ENCODE measurements around the gene CLCN7. TPM values are rescaled to one million over a fixed set of nuclear protein-coding genes. Genes with fewer than 3 reads are reported as not detected.

CLCN7 gene
- total and polyA plus RNA-seq, 8 donors, result 8.7 to 489 (median 55.1) TPM

GRCh38 chr16:1503110-1503955 is 28.5 kb upstream of the CLCN7 start:
- H3K27me3 ChIP-seq, result no peaks in the 10 kb centered on the region
- no peaks in the 10 kb centered on the region for H3K4me1 ChIP-seq
- H3K4me3 ChIP-seq, result no peak overlapping the region
- no peak overlapping the region for H3K27ac ChIP-seq
- H3K9me3 ChIP-seq, result no peaks in the 10 kb centered on the region
- WGBS, 5 donors, result 94 to 98% (median 96%) methylated on average over 35 to 37 of the region's 37 CpGs
- DNase-seq, result no peak
- TF ChIP-seq, protein P1, sequence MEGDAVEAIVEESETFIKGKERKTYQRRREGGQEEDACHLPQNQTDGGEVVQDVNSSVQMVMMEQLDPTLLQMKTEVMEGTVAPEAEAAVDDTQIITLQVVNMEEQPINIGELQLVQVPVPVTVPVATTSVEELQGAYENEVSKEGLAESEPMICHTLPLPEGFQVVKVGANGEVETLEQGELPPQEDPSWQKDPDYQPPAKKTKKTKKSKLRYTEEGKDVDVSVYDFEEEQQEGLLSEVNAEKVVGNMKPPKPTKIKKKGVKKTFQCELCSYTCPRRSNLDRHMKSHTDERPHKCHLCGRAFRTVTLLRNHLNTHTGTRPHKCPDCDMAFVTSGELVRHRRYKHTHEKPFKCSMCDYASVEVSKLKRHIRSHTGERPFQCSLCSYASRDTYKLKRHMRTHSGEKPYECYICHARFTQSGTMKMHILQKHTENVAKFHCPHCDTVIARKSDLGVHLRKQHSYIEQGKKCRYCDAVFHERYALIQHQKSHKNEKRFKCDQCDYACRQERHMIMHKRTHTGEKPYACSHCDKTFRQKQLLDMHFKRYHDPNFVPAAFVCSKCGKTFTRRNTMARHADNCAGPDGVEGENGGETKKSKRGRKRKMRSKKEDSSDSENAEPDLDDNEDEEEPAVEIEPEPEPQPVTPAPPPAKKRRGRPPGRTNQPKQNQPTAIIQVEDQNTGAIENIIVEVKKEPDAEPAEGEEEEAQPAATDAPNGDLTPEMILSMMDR (IDR thresholded peaks at IDR 0.05), result no peak
- TF ChIP-seq POLR2A (IDR thresholded peaks at IDR 0.05), result no peak
- no peak for TF ChIP-seq EP300 (IDR thresholded peaks at IDR 0.05)
- TF ChIP-seq POLR2AphosphoS5 (IDR thresholded peaks at IDR 0.05), result no peak
- peaks cover 47 to 91% (median 87%) of the 10 kb centered on the region in 4 donors for H3K36me3 ChIP-seq
- intact Hi-C loops (cut with DNase I; ENCODE audit: low total_unique reads), result no loop called here

DNA sequence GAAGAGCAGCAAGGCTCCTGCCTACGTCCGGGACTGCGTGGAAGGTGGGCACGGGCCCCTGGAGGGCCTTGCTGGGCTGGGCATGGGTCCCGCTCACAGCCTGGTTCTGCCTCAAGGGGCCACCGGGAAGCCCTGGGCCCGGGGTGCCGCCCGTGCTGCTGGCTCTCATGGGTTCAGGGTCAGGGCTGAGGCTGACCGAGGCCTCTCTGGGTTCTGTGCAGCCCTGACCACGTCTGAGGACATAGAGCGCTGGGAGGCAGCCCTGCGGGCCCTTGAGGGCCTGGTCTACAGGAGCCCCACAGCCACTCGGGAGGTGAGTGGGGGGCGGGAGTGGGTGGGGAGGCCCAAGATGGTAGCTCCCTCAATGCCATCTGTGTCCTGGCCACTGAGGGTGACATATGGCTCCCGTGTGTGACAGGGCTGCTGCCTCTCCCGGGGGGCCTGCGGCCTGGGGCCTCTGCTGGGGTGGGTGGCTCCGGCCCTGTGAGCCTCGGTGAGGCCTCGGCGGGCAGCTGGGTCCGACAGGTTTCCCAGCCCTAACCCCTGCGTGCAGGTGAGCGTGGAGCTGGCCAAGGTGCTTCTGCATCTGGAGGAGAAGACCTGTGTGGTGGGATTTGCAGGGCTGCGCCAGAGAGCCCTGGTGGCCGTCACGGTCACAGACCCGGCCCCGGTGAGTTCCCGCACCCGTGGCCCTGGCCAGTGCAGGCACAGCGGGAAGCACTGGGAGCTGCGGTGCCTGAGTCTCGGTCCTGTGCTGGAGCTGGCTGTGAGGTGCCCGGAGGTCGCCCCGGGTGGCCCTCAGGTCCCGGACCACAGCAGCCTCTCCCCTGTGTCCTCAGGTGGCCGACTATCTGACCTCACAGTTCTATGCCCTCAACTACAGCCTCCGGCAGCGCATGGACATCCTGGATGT is 27.5 kb upstream of the CLCN7 start:
- Histone ChIP-seq H3K36me3 (peaks cover 52 to 93% (median 92%) of the 10 kb centered on the region in 4 donors), H3K9me3 (no peaks in the 10 kb centered on the region), H3K27ac (no peak overlapping the region), H3K27me3 (no peaks in the 10 kb centered on the region), H3K4me1 (no peaks in the 10 kb centered on the region), H3K4me3 (no peak overlapping the region)
- DNase-seq, result no peak
- WGBS, 5 donors, result 97 to 98% (median 98%) methylated on average over 7 to 42 of the region's 42 CpGs
- intact Hi-C loops (cut with DNase I; ENCODE audit: low total_unique reads), result no loop called here
- no peak for TF ChIP-seq EP300 (IDR thresholded peaks at IDR 0.05)
- TF ChIP-seq POLR2AphosphoS5 (IDR thresholded peaks at IDR 0.05), result no peak
- TF ChIP-seq, protein P1 (IDR thresholded peaks at IDR 0.05), result no peak
- no peak for TF ChIP-seq POLR2A (IDR thresholded peaks at IDR 0.05)

- no peak for DNase-seq
- no peaks in the 10 kb centered on the region for H3K4me1 ChIP-seq
- H3K27me3 ChIP-seq, result no peaks in the 10 kb centered on the region
- intact Hi-C loops (cut with DNase I; ENCODE audit: low total_unique reads), result no loop called here
- 95 to 98% (median 98%) methylated on average over 10 to 23 of the region's 23 CpGs for WGBS, 5 donors
- no peak overlapping the region for H3K27ac ChIP-seq
- peaks cover 59 to 93% (median 92%) of the 10 kb centered on the region in 4 donors for H3K36me3 ChIP-seq
- TF ChIP-seq POLR2A (IDR thresholded peaks at IDR 0.05), result no peak
- TF ChIP-seq, protein P1 (IDR thresholded peaks at IDR 0.05), result no peak
- TF ChIP-seq EP300 (IDR thresholded peaks at IDR 0.05), result no peak
- TF ChIP-seq POLR2AphosphoS5 (IDR thresholded peaks at IDR 0.05), result no peak
- H3K9me3 ChIP-seq, result no peaks in the 10 kb centered on the region
- H3K4me3 ChIP-seq, result no peak overlapping the region
These were observed 26.8 kb upstream of the CLCN7 start for GRCh38 chr16:1501630-1502029.

- Histone ChIP-seq H3K27ac (no peak overlapping the region), H3K4me3 (no peak overlapping the region), H3K36me3 (peaks cover 65 to 93% (median 92%) of the 10 kb centered on the region in 4 donors), H3K27me3 (no peaks in the 10 kb centered on the region), H3K4me1 (peaks cover 0 to 2% (median under 1%) of the 10 kb centered on the region in 4 donors), H3K9me3 (no peaks in the 10 kb centered on the region)
- intact Hi-C loops (cut with DNase I; ENCODE audit: low total_unique reads), result no loop called here
- TF ChIP-seq POLR2AphosphoS5 (IDR thresholded peaks at IDR 0.05), result no peak
- TF ChIP-seq EP300 (IDR thresholded peaks at IDR 0.05), result no peak
- TF ChIP-seq, protein P1 (IDR thresholded peaks at IDR 0.05), result no peak
- DNase-seq, result no peak
- 95 to 97% (median 96%) methylated on average over 18 to 44 of the region's 44 CpGs for WGBS, 5 donors
These were observed 25.8 kb upstream of the CLCN7 start for GRCh38 chr16:1500465-1501150.

All from stomach (tissue), 9 donors.